NB4 (cell line): ENCODE results near the gene ZP4.
"Not testable (repeated sequence)": the region's sequence is repeated elsewhere in the genome, so short reads cannot be mapped to it uniquely, and the experiment has no call there.

Experiments
- POLR2A ChIP-seq: IDR thresholded peaks from 2 replicates; pipeline ENCODE4 v1.6.1; 2011; ENCODE audit warnings: mild to moderate bottlenecking; ENCODE audit not compliant: insufficient read length; ENCODE audit errors: extremely low read depth
- TF ChIP-seq, protein P1 (sequence below): IDR thresholded peaks from one replicate; pipeline ENCODE4 v1.5.1; 2012; ENCODE audit warnings: low read depth, low read length

GRCh38 chr1:237843516-237843915 is 47.2 kb downstream of the ZP4 start:
- TF ChIP-seq, protein P1, sequence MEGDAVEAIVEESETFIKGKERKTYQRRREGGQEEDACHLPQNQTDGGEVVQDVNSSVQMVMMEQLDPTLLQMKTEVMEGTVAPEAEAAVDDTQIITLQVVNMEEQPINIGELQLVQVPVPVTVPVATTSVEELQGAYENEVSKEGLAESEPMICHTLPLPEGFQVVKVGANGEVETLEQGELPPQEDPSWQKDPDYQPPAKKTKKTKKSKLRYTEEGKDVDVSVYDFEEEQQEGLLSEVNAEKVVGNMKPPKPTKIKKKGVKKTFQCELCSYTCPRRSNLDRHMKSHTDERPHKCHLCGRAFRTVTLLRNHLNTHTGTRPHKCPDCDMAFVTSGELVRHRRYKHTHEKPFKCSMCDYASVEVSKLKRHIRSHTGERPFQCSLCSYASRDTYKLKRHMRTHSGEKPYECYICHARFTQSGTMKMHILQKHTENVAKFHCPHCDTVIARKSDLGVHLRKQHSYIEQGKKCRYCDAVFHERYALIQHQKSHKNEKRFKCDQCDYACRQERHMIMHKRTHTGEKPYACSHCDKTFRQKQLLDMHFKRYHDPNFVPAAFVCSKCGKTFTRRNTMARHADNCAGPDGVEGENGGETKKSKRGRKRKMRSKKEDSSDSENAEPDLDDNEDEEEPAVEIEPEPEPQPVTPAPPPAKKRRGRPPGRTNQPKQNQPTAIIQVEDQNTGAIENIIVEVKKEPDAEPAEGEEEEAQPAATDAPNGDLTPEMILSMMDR: not testable (repeated sequence)
- not testable (repeated sequence) for TF ChIP-seq POLR2A
